Testis (tissue), 3 donors: ENCODE measurements around the gene RNF17. TPM values are rescaled to one million over a fixed set of nuclear protein-coding genes. Genes with fewer than 3 reads are reported as not detected.

Experiments
- DNase-seq: peaks from one replicate; pipeline ENCODE4 v3.0.0-alpha.2; 2019
- H3K27ac ChIP-seq, 2 donors: fragments of 200-600 bp; sonication (generic); one replicate each; pipeline ENCODE4 v1.5.1; 2019
- H3K27me3 ChIP-seq: fragments of 200-600 bp; sonication (generic); one replicate; pipeline ENCODE4 v1.5.1; 2019
- H3K36me3 ChIP-seq: fragments of 200-600 bp; sonication (generic); one replicate; pipeline ENCODE4 v1.5.1; 2017; ENCODE audit warnings: low read depth; ENCODE audit errors: missing control alignments
- H3K4me1 ChIP-seq: fragments of 200-600 bp; sonication (generic); one replicate; pipeline ENCODE4 v1.5.1; 2019
- H3K4me3 ChIP-seq, 2 donors: fragments of 200-600 bp; sonication (generic); one replicate each; pipeline ENCODE4 v1.5.1; 2017 to 2019
- H3K9me3 ChIP-seq: fragments of 200-600 bp; sonication (generic); one replicate; pipeline ENCODE4 v1.5.1; 2017
- POLR2A ChIP-seq: fragments of 450-650 bp; IDR thresholded peaks from one replicate; pipeline ENCODE4 v1.6.1; 2017; ENCODE audit warnings: antibody characterized with exemption, mild to moderate bottlenecking, moderate library complexity
- WGBS, 2 donors: methylation state at CpG; one replicate each; pipeline ENCODE4 v1.1.5; 2018; 5-methylcytosine and 5-hydroxymethylcytosine counted together
- intact Hi-C: fragments of 100-400 bp; cut with DNase I; formaldehyde crosslinking; loops from one replicate; pipeline ENCODE4 v1.15.1; 2023; ENCODE audit warnings: low total_unique reads
- polyA plus RNA-seq: library from polyadenylated mRNA; stranded (reverse); fragments of 350-450 nt; fragmentation: Illumina TruSeq; extraction: RNeasy Lipid Tissue Mini Kit (QIAGEN cat#74804); gene quantifications from one replicate; pipeline ENCODE4 v1.2.3, GENCODE V29; 2014; ENCODE audit warnings: low read depth, low replicate concordance; ENCODE audit not compliant: insufficient read depth
- total RNA-seq, 2 donors: library from RNA; depleted of rRNA; stranded (reverse); fragments of >200 nt; gene quantifications; one replicate each; pipeline ENCODE4 v1.2.3, GENCODE V29; 2016
- TF ChIP-seq, protein P1 (sequence below), 3 experiments: fragments of 450-650 bp in 2 of 3; fragments of 200-600 bp in 1 of 3; sonication (generic) in 1 of 3; IDR thresholded peaks; one replicate each; pipeline ENCODE4 v1.5.1; 2016 to 2019; ENCODE audit warnings: antibody characterized with exemption in 3 of 3, mild to moderate bottlenecking in 2 of 3, moderate library complexity in 1 of 3

The RNF17 gene
- total and polyA plus RNA-seq, 3 donors from 2014 or later: 29.6 to 52.8 (median 36.9) TPM

DNA sequence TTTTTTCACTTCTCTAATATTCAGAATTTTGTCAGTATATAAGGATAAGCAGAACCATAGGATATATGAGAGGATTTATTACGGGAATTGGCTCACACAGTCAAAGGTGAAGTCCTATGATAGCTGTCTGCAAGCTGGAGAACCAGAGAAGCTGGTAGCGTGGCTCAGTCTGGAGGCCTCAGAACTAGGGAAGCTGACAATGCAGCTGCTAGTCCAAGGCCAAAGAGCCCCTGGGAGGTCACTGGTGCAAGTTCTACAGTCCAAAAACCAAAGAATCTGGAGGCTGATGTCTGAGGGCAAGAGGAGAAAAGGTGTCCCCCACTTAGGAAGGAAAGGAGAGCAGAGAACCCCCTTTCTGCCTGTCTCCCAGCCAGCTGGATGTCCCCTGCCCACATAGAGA lies 114.4 kb downstream of the RNF17 start:
- no peak overlapping the region for H3K27ac ChIP-seq
- TF ChIP-seq POLR2A: no peak
- TF ChIP-seq, protein P1, sequence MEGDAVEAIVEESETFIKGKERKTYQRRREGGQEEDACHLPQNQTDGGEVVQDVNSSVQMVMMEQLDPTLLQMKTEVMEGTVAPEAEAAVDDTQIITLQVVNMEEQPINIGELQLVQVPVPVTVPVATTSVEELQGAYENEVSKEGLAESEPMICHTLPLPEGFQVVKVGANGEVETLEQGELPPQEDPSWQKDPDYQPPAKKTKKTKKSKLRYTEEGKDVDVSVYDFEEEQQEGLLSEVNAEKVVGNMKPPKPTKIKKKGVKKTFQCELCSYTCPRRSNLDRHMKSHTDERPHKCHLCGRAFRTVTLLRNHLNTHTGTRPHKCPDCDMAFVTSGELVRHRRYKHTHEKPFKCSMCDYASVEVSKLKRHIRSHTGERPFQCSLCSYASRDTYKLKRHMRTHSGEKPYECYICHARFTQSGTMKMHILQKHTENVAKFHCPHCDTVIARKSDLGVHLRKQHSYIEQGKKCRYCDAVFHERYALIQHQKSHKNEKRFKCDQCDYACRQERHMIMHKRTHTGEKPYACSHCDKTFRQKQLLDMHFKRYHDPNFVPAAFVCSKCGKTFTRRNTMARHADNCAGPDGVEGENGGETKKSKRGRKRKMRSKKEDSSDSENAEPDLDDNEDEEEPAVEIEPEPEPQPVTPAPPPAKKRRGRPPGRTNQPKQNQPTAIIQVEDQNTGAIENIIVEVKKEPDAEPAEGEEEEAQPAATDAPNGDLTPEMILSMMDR (IDR thresholded peaks at IDR 0.05): no peak
- H3K9me3 ChIP-seq: no peaks in the 10 kb centered on the region
- intact Hi-C loops: no loop called here
- 77 to 83% methylated on average over 2 of the region's 2 CpGs for WGBS, 2 donors
- no peak overlapping the region for H3K4me3 ChIP-seq
- H3K27me3 ChIP-seq: no peaks in the 10 kb centered on the region
- DNase-seq: no peak
- H3K4me1 ChIP-seq: no peaks in the 10 kb centered on the region
- H3K36me3 ChIP-seq: no peaks in the 10 kb centered on the region

DNA sequence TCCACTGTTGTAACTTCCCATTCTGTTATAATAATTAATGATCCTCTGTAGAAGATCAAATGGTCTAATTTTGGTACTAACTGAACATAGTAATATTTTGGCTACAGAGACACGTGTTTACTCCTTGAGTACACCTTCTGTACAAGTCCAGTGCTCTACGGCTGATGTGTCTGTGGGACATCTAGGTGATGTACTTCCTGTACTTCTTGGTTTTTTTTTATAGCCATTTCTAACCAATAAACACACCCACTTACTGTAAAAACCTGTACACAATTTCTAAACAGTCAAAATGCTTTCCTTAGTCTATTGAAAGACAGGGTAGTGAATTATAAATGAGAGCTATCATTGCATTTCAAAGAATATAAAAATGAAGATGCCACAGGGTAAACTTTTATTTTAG lies 118.7 kb downstream of the RNF17 start:
- Histone ChIP-seq H3K27ac (no peak overlapping the region), H3K9me3 (no peaks in the 10 kb centered on the region), H3K27me3 (no peaks in the 10 kb centered on the region), H3K4me3 (no peak overlapping the region), H3K4me1 (no peaks in the 10 kb centered on the region), H3K36me3 (no peaks in the 10 kb centered on the region)
- intact Hi-C loops: no loop called here
- no peak for DNase-seq
- no peak for TF ChIP-seq POLR2A
- TF ChIP-seq, protein P1 (IDR thresholded peaks at IDR 0.05): no peak
- 81 to 92% methylated on average over 2 of the region's 2 CpGs for WGBS, 2 donors

DNA sequence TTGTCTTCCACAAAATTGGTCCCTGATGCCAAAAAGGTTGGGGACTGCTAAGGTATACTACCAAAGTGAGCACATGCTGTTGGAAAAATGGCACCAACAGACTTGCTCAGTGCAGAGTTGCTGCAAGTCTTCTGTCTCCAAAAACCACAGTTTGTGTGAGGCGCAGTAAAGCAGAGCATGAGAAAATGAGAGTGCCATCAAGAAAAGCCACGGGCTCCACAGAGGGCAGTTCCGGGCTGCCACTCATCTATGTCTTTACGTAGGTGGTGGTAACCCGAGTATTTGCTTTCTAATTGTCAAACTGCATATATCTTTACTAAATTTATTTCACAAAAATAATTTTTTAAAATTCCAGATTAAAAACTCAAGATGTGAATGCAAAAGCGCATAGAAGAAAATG lies 123.8 kb downstream of the RNF17 start:
- H3K4me1 ChIP-seq: no peaks in the 10 kb centered on the region
- H3K9me3 ChIP-seq: no peaks in the 10 kb centered on the region
- H3K27ac ChIP-seq: no peak overlapping the region
- TF ChIP-seq POLR2A: no peak
- TF ChIP-seq, protein P1 (IDR thresholded peaks at IDR 0.05): no peak
- no peak overlapping the region for H3K4me3 ChIP-seq
- no peak for DNase-seq
- no peaks in the 10 kb centered on the region for H3K36me3 ChIP-seq
- no peaks in the 10 kb centered on the region for H3K27me3 ChIP-seq
- WGBS, 2 donors: 91 to 94% methylated on average over 6 of the region's 6 CpGs
- intact Hi-C loops: no loop called here

DNA sequence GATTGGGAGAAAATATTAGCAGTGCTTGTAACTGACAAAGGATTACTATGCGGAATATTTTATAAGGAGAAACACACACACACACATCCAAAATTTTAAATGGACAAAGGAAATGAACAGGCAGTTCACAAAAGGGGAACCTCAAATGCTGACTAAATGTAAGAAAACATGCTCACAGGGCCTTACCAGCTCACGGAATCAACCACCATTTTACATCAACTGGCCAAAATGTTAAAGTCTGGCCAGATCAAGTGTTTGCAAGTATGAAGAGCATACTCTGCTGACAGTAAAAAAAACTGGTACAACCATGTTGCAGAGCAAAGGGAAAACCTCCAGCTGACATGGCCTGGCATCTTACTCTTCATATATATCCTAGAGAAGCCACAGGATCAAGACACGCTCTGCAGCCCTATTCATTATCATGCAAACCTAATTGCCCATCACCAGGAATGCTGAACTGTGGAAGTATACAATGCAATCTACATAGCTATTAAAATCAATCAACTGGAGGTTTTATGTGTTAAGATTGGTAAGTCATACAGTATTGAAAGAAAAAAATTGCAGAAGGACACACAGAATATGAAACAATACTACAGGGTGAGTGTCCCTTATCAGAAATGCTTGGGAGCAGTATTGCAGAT lies 124.4 kb downstream of the RNF17 start:
- no peaks in the 10 kb centered on the region for H3K36me3 ChIP-seq

More for the DNA sequence above, 124.4 kb downstream of the RNF17 start:
- TF ChIP-seq POLR2A: no peak
- TF ChIP-seq, protein P1 (IDR thresholded peaks at IDR 0.05): no peak
- no peak for DNase-seq
- intact Hi-C loops: no loop called here
- Histone ChIP-seq H3K27me3 (no peaks in the 10 kb centered on the region), H3K27ac (no peak overlapping the region), H3K4me3 (no peak overlapping the region), H3K9me3 (no peaks in the 10 kb centered on the region), H3K4me1 (no peaks in the 10 kb centered on the region)
- WGBS, 2 donors: 89 to 95% methylated on average over 3 of the region's 3 CpGs
